Sigmoid colon (tissue), 4 donors: ENCODE data around the gene BCAN.

Experiments
- EP300 ChIP-seq, 4 donors: sonication (generic); formaldehyde crosslinking; IDR thresholded peaks; one replicate each; pipeline ENCODE4 v1.6.1; 2017; ENCODE audit warnings: antibody characterized with exemption in 4 of 4
- POLR2A ChIP-seq, 2 donors: fragments of 450-650 bp; IDR thresholded peaks; one replicate each; pipeline ENCODE4 v1.6.1; 2016; ENCODE audit warnings: antibody characterized with exemption in 2 of 2, mild to moderate bottlenecking in 2 of 2, moderate library complexity in 2 of 2
- POLR2AphosphoS5 ChIP-seq, 4 donors: sonication (generic); formaldehyde crosslinking; IDR thresholded peaks; one replicate each; pipeline ENCODE4 v1.6.1; 2017; ENCODE audit warnings: antibody characterized with exemption in 4 of 4
- TF ChIP-seq, protein P1 (sequence below), 4 experiments: fragments of 450-650 bp in 3 of 4; fragments of 200-600 bp in 1 of 4; IDR thresholded peaks; one replicate each; pipeline ENCODE4 v1.5.1; 2016 to 2019; ENCODE audit warnings: antibody characterized with exemption in 4 of 4, mild to moderate bottlenecking in 3 of 4, moderate library complexity in 2 of 4

DNA sequence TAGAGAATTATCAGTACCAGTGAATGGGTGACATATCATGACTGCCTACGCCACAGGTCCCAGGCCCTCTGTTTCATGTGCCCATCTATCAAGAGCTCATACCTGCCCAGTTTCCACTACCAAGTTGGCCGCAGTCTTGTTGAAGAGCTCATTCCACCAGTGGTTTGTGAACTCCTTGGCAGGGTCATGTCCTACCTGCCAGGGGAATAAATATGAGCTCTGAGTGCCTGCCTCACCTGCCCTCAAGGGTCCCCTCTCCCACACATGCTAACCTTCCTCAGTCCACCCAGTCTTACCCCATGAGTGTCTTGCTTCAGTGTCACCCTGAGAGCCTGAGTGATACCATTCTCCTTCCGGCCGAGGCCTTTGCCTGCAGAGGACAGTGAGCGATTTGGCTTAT is 43.8 kb upstream of the BCAN start:
- TF ChIP-seq, protein P1, sequence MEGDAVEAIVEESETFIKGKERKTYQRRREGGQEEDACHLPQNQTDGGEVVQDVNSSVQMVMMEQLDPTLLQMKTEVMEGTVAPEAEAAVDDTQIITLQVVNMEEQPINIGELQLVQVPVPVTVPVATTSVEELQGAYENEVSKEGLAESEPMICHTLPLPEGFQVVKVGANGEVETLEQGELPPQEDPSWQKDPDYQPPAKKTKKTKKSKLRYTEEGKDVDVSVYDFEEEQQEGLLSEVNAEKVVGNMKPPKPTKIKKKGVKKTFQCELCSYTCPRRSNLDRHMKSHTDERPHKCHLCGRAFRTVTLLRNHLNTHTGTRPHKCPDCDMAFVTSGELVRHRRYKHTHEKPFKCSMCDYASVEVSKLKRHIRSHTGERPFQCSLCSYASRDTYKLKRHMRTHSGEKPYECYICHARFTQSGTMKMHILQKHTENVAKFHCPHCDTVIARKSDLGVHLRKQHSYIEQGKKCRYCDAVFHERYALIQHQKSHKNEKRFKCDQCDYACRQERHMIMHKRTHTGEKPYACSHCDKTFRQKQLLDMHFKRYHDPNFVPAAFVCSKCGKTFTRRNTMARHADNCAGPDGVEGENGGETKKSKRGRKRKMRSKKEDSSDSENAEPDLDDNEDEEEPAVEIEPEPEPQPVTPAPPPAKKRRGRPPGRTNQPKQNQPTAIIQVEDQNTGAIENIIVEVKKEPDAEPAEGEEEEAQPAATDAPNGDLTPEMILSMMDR (IDR thresholded peaks at IDR 0.05): no peak
- no peak for TF ChIP-seq POLR2AphosphoS5 (IDR thresholded peaks at IDR 0.05)
- TF ChIP-seq POLR2A (IDR thresholded peaks at IDR 0.05): no peak
- TF ChIP-seq EP300 (IDR thresholded peaks at IDR 0.05): no peak
